ENCODE measurements around the gene KHDC4. TPM values are rescaled to one million over a fixed set of nuclear protein-coding genes. Genes with fewer than 3 reads are reported as not detected.

The KHDC4 gene
- polyA plus RNA-seq, 1 of the 3 experiments (the other 2 are of a cell fraction): 43.1 TPM

- H3F3A ChIP-seq (replicated peaks; ENCODE audit: insufficient read depth): peaks cover 22% of the 10 kb centered on the region
- WGBS (ENCODE audit: low lambda C conversion rate): 95% methylated on average over 7 of the region's 7 CpGs
- H3K9me2 ChIP-seq: no peaks in the 10 kb centered on the region
- peaks cover 63% of the 10 kb centered on the region for H4K20me1 ChIP-seq (ENCODE audit: insufficient read depth)
- no peak overlapping the region for H3K9ac ChIP-seq
- peaks cover 7 to 42% of the 10 kb centered on the region in 2 experiments; a peak in 3 of 4 replicates for H3K4me1 ChIP-seq (ENCODE audit: control insufficient read depth in 1 of 2, insufficient read depth in 2 of 2, low read depth in 1 of 2, low read length in 1 of 2)
- H3K36me3 ChIP-seq (replicated peaks in 1 of 2; ENCODE audit: control insufficient read depth in 1 of 2, insufficient read depth in 2 of 2, low read length in 1 of 2): peaks cover 36 to 39% of the 10 kb centered on the region in 2 experiments
- TF ChIP-seq USF1 (IDR thresholded peaks at IDR 0.05; ENCODE audit: borderline replicate concordance, low read depth) (no peak), MEF2A (IDR thresholded peaks at IDR 0.05; ENCODE audit: borderline replicate concordance, low read depth) (no peak), CHD2 (IDR thresholded peaks at IDR 0.05; ENCODE audit: low read length, partially characterized antibody) (no peak), YY1 (IDR thresholded peaks at IDR 0.05; ENCODE audit: low read depth) (no peak), RAD21 (IDR thresholded peaks at IDR 0.05; ENCODE audit: low read length) (no peak)
- TF ChIP-seq, protein P1, sequence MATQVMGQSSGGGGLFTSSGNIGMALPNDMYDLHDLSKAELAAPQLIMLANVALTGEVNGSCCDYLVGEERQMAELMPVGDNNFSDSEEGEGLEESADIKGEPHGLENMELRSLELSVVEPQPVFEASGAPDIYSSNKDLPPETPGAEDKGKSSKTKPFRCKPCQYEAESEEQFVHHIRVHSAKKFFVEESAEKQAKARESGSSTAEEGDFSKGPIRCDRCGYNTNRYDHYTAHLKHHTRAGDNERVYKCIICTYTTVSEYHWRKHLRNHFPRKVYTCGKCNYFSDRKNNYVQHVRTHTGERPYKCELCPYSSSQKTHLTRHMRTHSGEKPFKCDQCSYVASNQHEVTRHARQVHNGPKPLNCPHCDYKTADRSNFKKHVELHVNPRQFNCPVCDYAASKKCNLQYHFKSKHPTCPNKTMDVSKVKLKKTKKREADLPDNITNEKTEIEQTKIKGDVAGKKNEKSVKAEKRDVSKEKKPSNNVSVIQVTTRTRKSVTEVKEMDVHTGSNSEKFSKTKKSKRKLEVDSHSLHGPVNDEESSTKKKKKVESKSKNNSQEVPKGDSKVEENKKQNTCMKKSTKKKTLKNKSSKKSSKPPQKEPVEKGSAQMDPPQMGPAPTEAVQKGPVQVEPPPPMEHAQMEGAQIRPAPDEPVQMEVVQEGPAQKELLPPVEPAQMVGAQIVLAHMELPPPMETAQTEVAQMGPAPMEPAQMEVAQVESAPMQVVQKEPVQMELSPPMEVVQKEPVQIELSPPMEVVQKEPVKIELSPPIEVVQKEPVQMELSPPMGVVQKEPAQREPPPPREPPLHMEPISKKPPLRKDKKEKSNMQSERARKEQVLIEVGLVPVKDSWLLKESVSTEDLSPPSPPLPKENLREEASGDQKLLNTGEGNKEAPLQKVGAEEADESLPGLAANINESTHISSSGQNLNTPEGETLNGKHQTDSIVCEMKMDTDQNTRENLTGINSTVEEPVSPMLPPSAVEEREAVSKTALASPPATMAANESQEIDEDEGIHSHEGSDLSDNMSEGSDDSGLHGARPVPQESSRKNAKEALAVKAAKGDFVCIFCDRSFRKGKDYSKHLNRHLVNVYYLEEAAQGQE (IDR thresholded peaks at IDR 0.05; ENCODE audit: low read depth, low read length): no peak
- ChIA-PET POLR2A (interaction anchor here (1.6 kb wide), 1 partner anchor 10 kb away, joined by 9 read pairs; the partner anchor contains the start of gene ARHGEF2), CTCF (interaction anchor here (1.7 to 3.8 kb wide), 2 partner anchors 21 to 98 kb away, joined by 6 to 15 read pairs; no protein-coding TSS in a partner anchor)
- H3K27ac ChIP-seq (ENCODE audit: low read depth in 2 of 2, low read length in 1 of 2): no peak overlapping the region
- peaks cover 74% of the 10 kb centered on the region for H3K79me2 ChIP-seq (ENCODE audit: insufficient read depth)
- H3K4me3 ChIP-seq (ENCODE audit: low read depth in 2 of 2, low read length in 1 of 2): no peak overlapping the region
- H3K27me3 ChIP-seq (ENCODE audit: insufficient read depth): no peaks in the 10 kb centered on the region
- DNase-seq: no peak
- H2AFZ ChIP-seq (ENCODE audit: low read depth): no peak overlapping the region
- no peaks in the 10 kb centered on the region for H3K9me3 ChIP-seq
- H3K4me2 ChIP-seq: no peak overlapping the region
Measured at GRCh38 chr1:155968051-155968400, 33.8 kb upstream of the KHDC4 start.

DNA sequence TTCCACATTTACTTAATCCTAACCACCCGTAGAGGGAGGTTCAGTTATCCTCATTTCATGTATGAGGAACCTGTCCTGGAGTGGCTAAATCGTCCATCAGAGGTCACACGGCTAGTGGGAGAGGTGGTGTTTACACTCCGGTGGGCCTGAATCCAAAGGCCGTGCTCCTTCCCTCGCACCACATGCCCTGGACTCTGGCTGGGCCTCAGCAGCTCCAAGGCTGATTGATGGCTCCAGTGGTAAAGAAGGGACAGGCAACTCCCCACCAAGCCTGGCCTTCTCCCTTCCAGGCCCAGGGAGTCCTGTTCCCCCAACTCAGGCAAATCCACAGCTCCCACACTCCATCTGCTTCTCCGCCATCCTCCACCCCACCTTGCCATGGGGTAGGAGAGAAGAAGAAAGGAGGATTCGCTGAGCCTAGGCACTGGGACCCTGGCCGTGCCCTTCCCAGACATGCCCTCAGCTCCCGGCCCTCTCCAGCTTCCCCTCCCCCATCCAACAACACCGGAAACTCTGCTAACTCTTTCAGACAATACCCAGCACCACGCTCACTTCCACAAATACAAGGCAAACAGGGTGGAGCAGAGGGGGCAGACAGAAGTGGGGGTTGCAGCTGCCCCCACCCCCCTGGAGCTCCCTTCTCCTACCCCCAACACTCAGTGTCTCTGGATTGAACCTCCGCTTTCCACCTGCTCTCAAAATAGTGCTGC is 33.3 kb upstream of the KHDC4 start:
- Histone ChIP-seq H3K27me3 (ENCODE audit: insufficient read depth) (no peaks in the 10 kb centered on the region), H3K36me3 (replicated peaks in 1 of 2; ENCODE audit: control insufficient read depth in 1 of 2, insufficient read depth in 2 of 2, low read length in 1 of 2) (peaks cover 34 to 44% of the 10 kb centered on the region in 2 experiments), H3K9ac (no peak overlapping the region), H3K9me3 (no peaks in the 10 kb centered on the region), H3K4me3 (ENCODE audit: low read depth in 2 of 2, low read length in 1 of 2) (no peak overlapping the region), H3K27ac (ENCODE audit: low read depth in 2 of 2, low read length in 1 of 2) (no peak overlapping the region), H2AFZ (ENCODE audit: low read depth) (no peak overlapping the region), H4K20me1 (ENCODE audit: insufficient read depth) (peaks cover 58% of the 10 kb centered on the region), H3K9me2 (no peaks in the 10 kb centered on the region), H3K4me2 (no peak overlapping the region), H3F3A (replicated peaks; ENCODE audit: insufficient read depth) (peaks cover 21% of the 10 kb centered on the region), H3K79me2 (ENCODE audit: insufficient read depth) (peaks cover 69% of the 10 kb centered on the region), H3K4me1 (ENCODE audit: control insufficient read depth in 1 of 2, insufficient read depth in 2 of 2, low read depth in 1 of 2, low read length in 1 of 2) (peaks cover 7 to 46% of the 10 kb centered on the region in 2 experiments; a peak in 3 of 4 replicates)
- 88% methylated on average over 10 of the region's 13 CpGs for WGBS (ENCODE audit: low lambda C conversion rate)
- POLR2A ChIA-PET: interaction anchor here (1.6 kb wide), 1 partner anchor 10 kb away, joined by 9 read pairs; the partner anchor contains the start of gene ARHGEF2
- DNase-seq: peak; percentile 17
- CTCF ChIA-PET: interaction anchor here (1.2 to 3.8 kb wide), 5 partner anchors 9 to 99 kb away, joined by 3 to 15 read pairs (median 6); no protein-coding TSS in a partner anchor
- TF ChIP-seq RAD21 (IDR thresholded peaks at IDR 0.05; ENCODE audit: low read length) (no peak), SIN3A (IDR thresholded peaks at IDR 0.05; ENCODE audit: borderline replicate concordance, low read depth, low read length) (no peak), PBX3 (IDR thresholded peaks at IDR 0.05) (no peak), TEAD4 (IDR thresholded peaks at IDR 0.05; ENCODE audit: borderline replicate concordance, insufficient read depth) (no peak), RFX5 (IDR thresholded peaks at IDR 0.05; ENCODE audit: low read length) (no peak), ELF1 (IDR thresholded peaks at IDR 0.05) (no peak), YY1 (IDR thresholded peaks at IDR 0.05; ENCODE audit: low read depth) (no peak), NFIC (IDR thresholded peaks at IDR 0.05; ENCODE audit: borderline replicate concordance) (no peak), NRF1 (IDR thresholded peaks at IDR 0.05; ENCODE audit: low read depth, low read length) (no peak)
- TF ChIP-seq, protein P2, sequence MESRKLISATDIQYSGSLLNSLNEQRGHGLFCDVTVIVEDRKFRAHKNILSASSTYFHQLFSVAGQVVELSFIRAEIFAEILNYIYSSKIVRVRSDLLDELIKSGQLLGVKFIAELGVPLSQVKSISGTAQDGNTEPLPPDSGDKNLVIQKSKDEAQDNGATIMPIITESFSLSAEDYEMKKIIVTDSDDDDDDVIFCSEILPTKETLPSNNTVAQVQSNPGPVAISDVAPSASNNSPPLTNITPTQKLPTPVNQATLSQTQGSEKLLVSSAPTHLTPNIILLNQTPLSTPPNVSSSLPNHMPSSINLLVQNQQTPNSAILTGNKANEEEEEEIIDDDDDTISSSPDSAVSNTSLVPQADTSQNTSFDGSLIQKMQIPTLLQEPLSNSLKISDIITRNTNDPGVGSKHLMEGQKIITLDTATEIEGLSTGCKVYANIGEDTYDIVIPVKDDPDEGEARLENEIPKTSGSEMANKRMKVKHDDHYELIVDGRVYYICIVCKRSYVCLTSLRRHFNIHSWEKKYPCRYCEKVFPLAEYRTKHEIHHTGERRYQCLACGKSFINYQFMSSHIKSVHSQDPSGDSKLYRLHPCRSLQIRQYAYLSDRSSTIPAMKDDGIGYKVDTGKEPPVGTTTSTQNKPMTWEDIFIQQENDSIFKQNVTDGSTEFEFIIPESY (IDR thresholded peaks at IDR 0.05; ENCODE audit: borderline replicate concordance, low read depth): no peak
- TF ChIP-seq, protein P1 (IDR thresholded peaks at IDR 0.05; ENCODE audit: low read depth, low read length): no peak
